Adipose tissue (tissue), 3 donors: ENCODE data around the gene CEP104. TPM values are rescaled to one million over a fixed set of nuclear protein-coding genes. Genes with fewer than 3 reads are reported as not detected.
"Not testable (repeated sequence)": the region's sequence is repeated elsewhere in the genome, so short reads cannot be mapped to it uniquely, and the experiment has no call there.

Experiments used
- H3K27ac ChIP-seq: one replicate; pipeline ENCODE4 v1.5.1; 2013; ENCODE audit warnings: low read depth, low read length
- WGBS, 3 donors: extraction: QIAGEN DNeasy Blood & Tissue Kit; methylation state at CpG; one replicate each; pipeline ENCODE4 v1.1.7; 2013; 5-methylcytosine and 5-hydroxymethylcytosine counted together
- polyA plus RNA-seq, 3 donors: library from polyadenylated mRNA; stranded (reverse); fragments of 200-250 nt; gene quantifications; one replicate each; pipeline ENCODE4 v1.2.3, GENCODE V29; 2013
- donor health status: healthy with polysubstance abuse.
- donor health status: Bipolar disorder and iron deficiency.
- donor health status: healthy.

Gene CEP104
- polyA plus RNA-seq, 3 donors, result 7.4 to 10.3 (median 8.5) TPM

DNA sequence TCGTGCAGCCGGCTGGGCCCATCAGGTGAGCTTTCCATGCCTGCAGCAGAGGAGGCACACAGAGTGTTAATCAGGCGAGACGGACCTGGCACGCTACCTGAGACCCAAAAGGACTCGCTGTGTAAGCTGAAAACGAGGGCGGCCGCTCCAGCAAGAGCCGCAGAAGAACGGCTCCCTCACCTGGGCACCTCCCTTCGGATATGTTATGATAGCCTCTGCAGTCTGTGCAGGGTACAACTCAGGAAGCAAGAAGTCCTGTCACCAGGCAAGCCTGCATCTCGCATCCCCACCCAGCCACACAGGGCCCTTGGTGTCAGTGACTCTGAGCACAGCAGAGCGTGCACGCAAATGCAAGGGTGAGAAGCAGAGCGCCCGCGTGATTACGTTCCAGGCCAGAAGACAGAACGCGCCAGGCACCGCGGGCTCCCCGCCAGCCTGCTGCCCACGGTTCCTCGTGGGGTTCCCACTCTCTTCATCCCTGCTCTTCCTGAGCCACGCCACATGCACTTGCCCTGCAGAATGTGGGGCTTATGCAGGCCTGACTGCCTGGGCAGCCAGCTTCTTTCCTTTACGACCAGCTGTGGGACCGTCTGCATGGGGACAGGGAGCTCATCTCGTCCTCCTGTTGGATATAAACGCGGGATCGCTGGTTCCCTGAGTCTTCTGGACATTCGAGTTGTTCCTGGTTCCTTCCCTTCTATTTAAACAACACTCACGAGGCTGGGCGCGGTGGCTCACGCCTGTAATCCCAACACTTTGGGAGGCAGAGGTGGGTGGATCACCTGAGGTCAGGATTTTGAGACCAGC is 40.5 kb downstream of the CEP104 start:
- WGBS, 3 donors, result 91 to 93% (median 92%) methylated on average over 35 to 38 of the region's 38 CpGs

GRCh38 chr1:3814771-3815561 is 42.0 kb downstream of the CEP104 start:
- H3K27ac ChIP-seq, result no peak overlapping the region
- 87 to 93% (median 91%) methylated on average over 42 of the region's 42 CpGs for WGBS, 3 donors

More for the DNA sequence above, 40.5 kb downstream of the CEP104 start:
- H3K27ac ChIP-seq, result no peak overlapping the region

GRCh38 chr1:3814065-3814464 is 42.9 kb downstream of the CEP104 start:
- WGBS, 3 donors, result 93 to 100% (median 94%) methylated on average over 2 of the region's 2 CpGs
- H3K27ac ChIP-seq, result no peak overlapping the region

- 38 to 56% (median 53%) methylated on average over 2 of the region's 2 CpGs for WGBS, 3 donors
Measured at GRCh38 chr1:3811595-3811911, 45.5 kb downstream of the CEP104 start.

DNA sequence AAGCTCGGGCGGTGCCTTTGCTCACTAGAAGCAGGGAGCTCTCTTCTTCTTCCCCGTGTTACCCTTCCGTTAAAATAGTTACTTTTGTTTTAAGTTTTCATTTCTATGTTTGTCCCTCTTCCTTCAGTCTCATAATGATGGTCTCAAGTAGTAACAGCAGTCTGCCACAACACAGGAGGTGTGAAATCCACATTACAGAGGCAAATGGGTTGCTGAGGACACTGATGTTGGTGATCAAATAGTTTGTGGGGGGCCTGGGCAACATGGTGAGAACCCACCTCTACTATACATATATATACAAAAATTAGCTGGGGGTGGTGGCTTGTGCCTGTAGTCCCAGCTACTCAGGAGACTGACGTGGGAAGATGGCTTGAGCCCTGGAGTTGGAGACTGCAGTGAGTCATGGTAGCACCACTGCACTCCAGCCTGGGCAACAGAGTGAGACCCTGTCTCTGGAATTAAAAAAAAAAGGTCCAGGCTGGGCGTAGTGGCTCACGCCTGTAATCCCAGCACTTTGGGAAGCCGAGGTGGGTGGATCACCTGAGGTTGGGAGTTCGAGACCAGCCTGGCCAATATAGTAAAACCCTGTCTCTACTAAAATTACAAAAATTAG is 46.8 kb downstream of the CEP104 start:
- H3K27ac ChIP-seq, result not testable (repeated sequence)
- WGBS, 3 donors, result 76 to 85% (median 81%) methylated on average over 9 of the region's 9 CpGs

More at GRCh38 chr1:3811595-3811911, 45.5 kb downstream of the CEP104 start:
- no peak overlapping the region for H3K27ac ChIP-seq

- WGBS, 3 donors, result 58 to 77% (median 71%) methylated on average over 7 of the region's 7 CpGs
- no peak overlapping the region for H3K27ac ChIP-seq
Measured at GRCh38 chr1:3809680-3810079, 47.3 kb downstream of the CEP104 start.

DNA sequence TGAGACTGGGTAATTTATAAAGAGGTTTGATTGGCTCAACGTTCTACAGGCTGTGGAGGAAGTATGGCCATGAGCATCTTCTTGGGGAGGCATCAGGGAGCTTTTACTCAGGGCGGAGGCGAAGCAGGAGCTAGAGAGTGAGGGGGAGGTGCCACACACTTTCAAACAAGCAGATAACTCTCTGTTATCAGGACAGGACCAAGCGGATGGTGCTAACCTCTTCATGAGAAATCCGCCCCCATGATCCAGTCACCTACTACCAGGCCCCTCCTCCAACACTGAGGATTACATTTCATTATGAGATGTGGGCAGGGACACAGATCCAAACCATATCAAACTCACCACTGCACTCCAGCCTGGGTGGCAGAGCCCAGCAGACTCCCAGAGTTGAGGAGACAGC is 49.2 kb downstream of the CEP104 start:
- H3K27ac ChIP-seq, result no peak overlapping the region

GRCh38 chr1:3805038-3805437 is 52.0 kb downstream of the CEP104 start:
- 68 to 78% (median 78%) methylated on average over 11 of the region's 11 CpGs for WGBS, 3 donors
- no peak overlapping the region for H3K27ac ChIP-seq

More for the DNA sequence above, 49.2 kb downstream of the CEP104 start:
- 73 to 76% (median 76%) methylated on average over 5 of the region's 5 CpGs for WGBS, 3 donors

- not testable (repeated sequence) for H3K27ac ChIP-seq
- WGBS, 3 donors, result 57 to 63% (median 63%) methylated on average over 7 of the region's 7 CpGs
Measured at GRCh38 chr1:3804627-3804944, 52.4 kb downstream of the CEP104 start.

DNA sequence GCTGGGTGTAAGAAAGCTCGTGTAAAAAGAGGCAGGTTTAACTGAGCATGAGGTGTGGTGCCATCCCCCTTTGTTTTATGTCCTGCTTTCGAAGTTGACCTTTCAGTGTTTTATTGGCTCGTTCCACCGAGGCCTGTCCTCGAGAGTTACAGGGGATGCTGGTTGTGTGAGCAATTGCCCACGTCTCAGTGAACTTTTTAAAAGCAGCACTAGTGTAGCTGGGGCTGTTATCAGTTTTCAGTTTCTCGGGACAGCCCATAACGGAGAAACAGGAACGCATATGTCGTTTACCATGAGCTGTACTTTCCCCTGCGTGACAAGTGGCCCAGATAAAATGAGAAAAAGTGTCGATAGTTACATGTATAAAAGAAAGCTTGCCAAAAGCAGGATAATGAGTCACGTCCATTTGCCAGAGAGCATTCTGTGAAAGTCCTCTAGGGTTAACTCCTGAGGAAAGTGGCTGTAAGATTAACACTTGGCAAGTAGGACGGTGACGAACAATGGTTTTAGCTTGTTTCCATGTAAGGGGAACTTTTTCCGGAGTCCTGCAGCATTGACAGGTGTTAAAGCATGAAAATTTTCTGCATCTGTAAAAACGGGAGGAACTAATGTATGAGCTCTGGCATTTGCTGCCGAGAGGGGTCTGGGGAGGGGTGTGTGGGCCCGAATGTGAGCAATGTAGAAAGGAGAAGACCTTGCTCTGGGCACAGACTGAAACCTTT is 52.9 kb downstream of the CEP104 start:
- H3K27ac ChIP-seq, result no peak overlapping the region
- WGBS, 3 donors, result 62 to 70% (median 63%) methylated on average over 19 of the region's 19 CpGs

DNA sequence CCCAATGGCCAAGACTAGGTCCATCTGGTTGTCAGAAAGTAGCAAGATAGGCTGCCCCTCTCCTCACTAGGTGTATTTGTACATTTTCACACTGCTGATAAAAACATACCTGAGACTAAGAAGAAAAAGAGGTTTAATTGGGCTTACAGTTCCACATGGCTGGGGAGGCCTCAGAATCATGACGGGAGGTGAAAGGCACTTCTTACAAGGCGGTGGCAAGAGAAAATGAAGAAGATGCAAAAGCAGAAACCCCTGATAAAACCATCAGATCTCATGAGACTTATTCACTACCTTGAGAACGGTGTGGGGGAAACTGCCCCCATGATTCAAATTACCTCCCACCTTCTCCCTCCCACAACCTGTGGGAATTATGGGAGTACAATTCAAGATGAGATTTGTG is 56.2 kb downstream of the CEP104 start:
- 72 to 80% (median 73%) methylated on average over 3 of the region's 3 CpGs for WGBS, 3 donors

GRCh38 chr1:3799976-3800685 is 56.9 kb downstream of the CEP104 start:
- WGBS, 3 donors, result 85 to 89% (median 85%) methylated on average over 11 of the region's 11 CpGs
- no peak overlapping the region for H3K27ac ChIP-seq

More for the DNA sequence above, 56.2 kb downstream of the CEP104 start:
- not testable (repeated sequence) for H3K27ac ChIP-seq

DNA sequence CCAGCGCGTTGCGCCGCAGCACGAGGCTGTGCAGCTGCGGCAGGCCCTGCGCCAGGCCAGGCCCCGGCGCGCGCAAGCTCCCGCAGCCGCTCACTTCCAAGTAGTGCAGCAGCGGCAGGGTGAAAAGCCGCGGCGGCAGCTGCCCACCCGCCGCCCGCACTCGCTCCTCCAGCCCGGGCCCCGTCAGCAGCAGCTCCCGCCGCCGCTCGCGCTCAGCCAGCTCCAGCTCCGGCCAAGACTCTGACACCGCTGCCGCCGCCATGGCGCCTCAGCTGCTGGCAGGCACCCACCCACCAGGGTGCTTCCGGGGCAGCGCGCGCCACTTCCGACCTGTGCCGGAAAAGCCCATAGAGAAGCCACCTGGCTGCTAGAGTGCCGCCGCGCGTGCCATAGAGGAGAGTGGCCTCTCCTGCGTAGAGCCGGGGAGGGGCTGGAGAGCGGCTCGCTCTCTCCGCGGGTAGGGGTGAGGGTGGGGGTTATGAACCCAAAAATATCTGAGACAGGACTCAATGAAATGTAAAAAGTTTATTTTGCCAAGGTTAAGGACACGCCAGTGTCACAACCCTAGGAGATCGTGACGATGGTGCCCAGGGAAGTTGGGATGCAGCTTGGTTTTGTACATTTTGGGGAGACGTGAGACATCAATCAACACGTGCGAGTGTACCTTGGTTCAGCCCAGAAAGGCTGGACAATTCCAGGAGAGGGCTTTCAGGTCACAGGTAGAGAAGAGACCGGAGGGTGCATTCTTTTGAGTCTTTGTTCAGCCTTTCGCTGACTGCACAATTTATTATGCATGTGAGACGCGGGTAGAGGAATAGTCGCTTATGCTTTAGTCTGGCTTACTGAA is 60.6 kb downstream of the CEP104 start, which contains the start of gene LRRC47:
TSS of gene LRRC47 (minus strand) at position 284 of the 847 bp plus-strand sequence. CDS start at position 262, 22 bp downstream.
- WGBS, 3 donors, result 2 to 3% (median 3%) methylated on average over 42 to 60 of the region's 60 CpGs
- no peak within 1 kb of the TSS for H3K27ac ChIP-seq

DNA sequence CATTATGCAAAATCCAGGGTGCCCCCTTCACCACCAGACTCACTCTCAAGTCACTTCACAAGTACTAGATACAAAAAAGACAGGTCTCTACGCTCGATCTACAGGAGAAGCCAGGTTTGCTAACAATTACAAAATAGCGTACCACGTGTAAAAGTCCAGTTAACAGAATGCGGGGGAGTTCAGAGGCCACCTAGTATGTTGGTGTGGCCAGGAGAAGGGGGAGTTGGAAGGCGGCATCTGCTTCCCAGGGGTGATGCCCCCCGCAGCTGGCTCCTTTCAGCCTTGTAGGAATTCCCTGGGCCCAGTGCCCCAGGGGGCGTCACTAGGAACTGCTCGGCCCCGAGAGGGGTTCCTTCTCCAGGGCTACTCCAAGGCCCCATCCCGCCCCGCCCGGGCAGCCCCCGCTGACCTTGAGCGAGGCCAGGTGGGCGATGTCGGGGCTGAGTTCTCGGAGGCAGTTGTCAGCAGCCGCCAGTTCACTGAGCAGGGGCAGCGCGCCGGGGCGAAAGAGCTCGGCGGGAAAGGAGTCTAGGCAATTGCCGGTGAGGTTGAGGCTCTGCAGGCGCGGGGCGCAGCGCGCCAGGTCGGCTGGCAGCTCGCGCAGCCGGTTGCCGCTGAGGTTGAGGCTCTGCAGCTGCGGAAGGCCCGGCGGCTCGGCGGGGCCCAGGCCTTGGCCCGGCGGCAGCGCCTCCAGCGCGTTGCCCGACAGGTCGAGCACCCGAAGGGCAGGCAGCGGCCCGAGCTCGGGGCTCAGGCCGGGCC is 61.4 kb downstream of the CEP104 start:
- H3K27ac ChIP-seq, result no peak overlapping the region
- WGBS, 3 donors, result 3 to 4% (median 4%) methylated on average over 50 to 53 of the region's 53 CpGs

GRCh38 chr1:3790952-3791351 is 66.1 kb downstream of the CEP104 start:
- H3K27ac ChIP-seq, result no peak overlapping the region
- 83 to 87% (median 84%) methylated on average over 18 of the region's 18 CpGs for WGBS, 3 donors

- 66 to 69% (median 67%) methylated on average over 12 of the region's 12 CpGs for WGBS, 3 donors
- no peak overlapping the region for H3K27ac ChIP-seq
Measured at GRCh38 chr1:3790500-3790923, 66.5 kb downstream of the CEP104 start.
